ENCODE data around the gene ATP1A2.

ATP1A2 gene

DNA sequence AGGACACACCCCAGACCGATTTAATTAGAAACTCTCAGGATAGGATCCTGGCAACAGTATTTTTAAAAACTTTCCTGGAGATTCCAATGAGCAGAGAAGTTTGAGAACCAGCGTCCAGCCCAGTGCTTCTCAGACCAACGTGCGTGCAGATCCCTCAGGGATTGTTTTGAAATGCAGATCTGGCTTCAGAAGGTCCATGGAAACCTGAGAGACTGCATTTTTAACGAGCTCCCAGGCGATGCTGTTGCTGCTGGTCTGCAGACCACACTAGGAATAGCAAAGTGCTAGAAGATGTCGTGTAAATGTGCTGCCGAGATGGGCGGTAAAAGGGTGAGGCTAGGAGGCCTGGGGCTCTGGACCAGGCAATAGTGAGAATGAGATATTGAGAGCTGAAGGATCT lies 56.4 kb downstream of the ATP1A2 start:
- TF ChIP-seq POLR2A (IDR thresholded peaks at IDR 0.05; ENCODE audit: low read depth, low read length) (no peak), POLR2AphosphoS5 (IDR thresholded peaks at IDR 0.05; ENCODE audit: low read depth, low read length) (no peak), TAF1 (IDR thresholded peaks at IDR 0.05; ENCODE audit: borderline replicate concordance, low read depth, low read length) (no peak)
- DNase-seq (ENCODE audit: insufficient read length) (no peak), FAIRE-seq (no peak)

DNA sequence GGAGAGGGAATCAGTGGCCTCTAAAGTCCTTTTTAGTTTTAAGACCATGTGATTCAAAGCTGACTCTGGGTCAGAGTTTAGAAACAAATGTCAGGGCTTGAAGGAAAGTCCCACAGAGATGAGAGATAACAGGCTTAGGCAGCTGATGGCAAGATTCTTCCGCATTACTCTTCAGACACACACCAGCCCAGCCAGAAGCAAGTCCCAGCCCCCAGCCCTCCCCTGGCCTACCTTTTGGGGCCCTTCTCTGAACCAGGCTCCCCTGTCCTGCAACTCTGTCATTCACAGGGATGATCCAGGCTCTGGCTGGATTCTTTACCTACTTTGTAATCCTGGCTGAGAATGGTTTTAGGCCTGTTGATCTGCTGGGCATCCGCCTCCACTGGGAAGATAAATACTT lies 61.7 kb downstream of the ATP1A2 start:
- no peak for TF ChIP-seq POLR2AphosphoS5 (IDR thresholded peaks at IDR 0.05; ENCODE audit: low read depth, low read length)
- no peak for TF ChIP-seq TAF1 (IDR thresholded peaks at IDR 0.05; ENCODE audit: borderline replicate concordance, low read depth, low read length)
- no peak for TF ChIP-seq POLR2A (IDR thresholded peaks at IDR 0.05; ENCODE audit: low read depth, low read length)
- DNase-seq (ENCODE audit: insufficient read length) (no peak), FAIRE-seq (no peak)

DNA sequence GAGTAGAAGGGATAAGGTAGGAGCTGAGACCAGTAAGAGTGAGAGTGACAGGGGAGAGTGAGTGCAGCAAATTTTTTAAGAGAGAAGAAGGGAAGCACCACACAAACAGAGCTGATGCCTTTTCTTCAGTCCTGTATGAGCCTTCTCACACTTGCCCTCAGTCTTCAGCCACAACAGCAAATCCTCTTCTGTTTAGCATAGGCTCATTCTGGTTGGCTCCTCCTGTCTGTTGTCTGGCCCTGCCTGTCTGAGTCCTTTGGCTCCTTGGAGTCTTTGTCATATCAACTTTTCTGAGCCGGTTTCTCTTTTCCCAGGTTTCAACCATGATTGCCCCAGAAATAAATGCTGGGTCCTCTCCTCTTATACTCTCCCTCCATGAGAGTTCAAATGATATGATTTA lies 62.1 kb downstream of the ATP1A2 start:
- no peak for DNase-seq (ENCODE audit: insufficient read length)
- no peak for FAIRE-seq
- no peak for TF ChIP-seq POLR2A (IDR thresholded peaks at IDR 0.05; ENCODE audit: low read depth, low read length)
- no peak for TF ChIP-seq TAF1 (IDR thresholded peaks at IDR 0.05; ENCODE audit: borderline replicate concordance, low read depth, low read length)
- no peak for TF ChIP-seq POLR2AphosphoS5 (IDR thresholded peaks at IDR 0.05; ENCODE audit: low read depth, low read length)

DNA sequence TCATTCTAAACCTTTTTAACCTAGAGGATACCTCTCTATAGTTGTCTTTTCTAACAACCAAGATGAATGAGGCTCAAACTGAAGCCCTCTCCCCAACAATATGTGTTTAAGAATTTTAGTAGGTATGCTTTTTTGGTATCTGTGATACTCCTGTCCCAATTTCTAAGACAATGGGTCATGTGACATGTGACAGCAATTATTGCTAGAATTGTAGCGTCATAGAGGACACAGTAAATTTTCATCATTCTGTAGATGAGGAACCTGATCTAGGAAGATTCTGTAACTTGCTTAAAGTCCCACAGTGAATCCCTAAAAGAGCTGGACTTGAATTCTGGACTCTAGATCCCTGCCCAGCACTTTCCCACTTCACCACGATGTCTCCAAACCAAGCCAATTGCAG lies 63.2 kb downstream of the ATP1A2 start:
- no peak for FAIRE-seq
- TF ChIP-seq POLR2AphosphoS5 (IDR thresholded peaks at IDR 0.05; ENCODE audit: low read depth, low read length) (no peak), POLR2A (IDR thresholded peaks at IDR 0.05; ENCODE audit: low read depth, low read length) (no peak), TAF1 (IDR thresholded peaks at IDR 0.05; ENCODE audit: borderline replicate concordance, low read depth, low read length) (no peak)
- no peak for DNase-seq (ENCODE audit: insufficient read length)

DNA sequence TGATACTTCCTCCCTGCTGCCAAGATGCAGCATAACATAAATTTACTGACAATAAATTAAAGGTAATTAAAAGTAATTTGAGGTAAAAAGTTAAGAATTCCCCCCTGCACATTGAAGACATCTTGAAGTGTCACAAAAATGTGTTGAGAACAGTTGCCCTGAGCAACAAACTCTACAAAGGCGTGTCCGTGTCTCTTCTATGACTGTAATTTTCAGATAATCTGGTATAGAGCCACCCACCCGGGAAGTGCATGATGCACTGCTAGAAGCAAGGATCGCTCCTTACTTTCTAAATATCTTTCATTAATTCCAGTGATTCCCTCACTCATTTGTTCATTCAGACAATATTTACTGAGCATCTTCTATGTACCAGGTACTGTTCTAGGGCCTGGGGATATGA lies 63.8 kb downstream of the ATP1A2 start:
- no peak for DNase-seq (ENCODE audit: insufficient read length)
- no peak for TF ChIP-seq POLR2AphosphoS5 (IDR thresholded peaks at IDR 0.05; ENCODE audit: low read depth, low read length)
- TF ChIP-seq TAF1 (IDR thresholded peaks at IDR 0.05; ENCODE audit: borderline replicate concordance, low read depth, low read length), result no peak
- no peak for TF ChIP-seq POLR2A (IDR thresholded peaks at IDR 0.05; ENCODE audit: low read depth, low read length)
- no peak for FAIRE-seq

DNA sequence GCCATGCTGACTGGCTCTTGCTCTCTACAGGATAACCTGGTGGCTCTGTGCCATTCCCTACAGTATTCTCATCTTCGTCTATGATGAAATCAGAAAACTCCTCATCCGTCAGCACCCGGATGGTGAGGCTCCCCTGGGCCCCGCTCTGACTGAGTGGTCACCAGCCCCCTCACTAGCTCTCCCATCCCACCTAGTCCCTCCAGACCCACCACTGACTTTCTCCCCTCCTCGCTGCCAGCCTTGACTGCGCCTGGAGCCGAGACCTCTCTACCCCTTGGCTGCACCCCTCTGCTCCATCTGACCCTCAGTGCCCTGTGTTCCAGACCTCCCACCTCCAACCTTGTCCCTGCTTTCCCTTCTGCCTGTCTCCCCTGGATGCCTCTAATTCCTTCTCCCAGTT lies 70.7 kb downstream of the ATP1A2 start:
- FAIRE-seq, result no peak
- no peak for DNase-seq (ENCODE audit: insufficient read length)
- TF ChIP-seq POLR2AphosphoS5 (IDR thresholded peaks at IDR 0.05; ENCODE audit: low read depth, low read length), result no peak
- TF ChIP-seq TAF1 (IDR thresholded peaks at IDR 0.05; ENCODE audit: borderline replicate concordance, low read depth, low read length), result no peak
- no peak for TF ChIP-seq POLR2A (IDR thresholded peaks at IDR 0.05; ENCODE audit: low read depth, low read length)

DNA sequence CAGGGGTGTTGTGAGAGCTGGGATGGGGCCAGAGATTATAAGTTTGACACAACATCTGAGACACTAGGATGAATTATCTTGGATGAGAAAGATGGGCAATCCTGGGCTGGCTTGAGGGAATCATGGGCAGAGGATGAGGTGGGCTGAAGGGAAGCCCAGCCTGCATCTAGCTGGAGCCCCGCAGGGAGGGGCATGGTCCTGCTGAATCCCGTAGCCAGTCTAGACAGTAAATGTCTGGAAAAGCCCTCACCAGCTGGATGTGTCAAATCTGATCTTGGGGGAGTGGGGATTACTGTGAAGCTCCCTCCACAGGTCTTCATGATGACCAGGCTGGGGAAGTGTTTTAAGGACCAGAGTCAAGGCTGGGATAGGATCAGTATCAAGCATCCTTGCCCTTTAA lies 71.2 kb downstream of the ATP1A2 start:
- FAIRE-seq, result no peak
- no peak for TF ChIP-seq POLR2A (IDR thresholded peaks at IDR 0.05; ENCODE audit: low read depth, low read length)
- TF ChIP-seq TAF1 (IDR thresholded peaks at IDR 0.05; ENCODE audit: borderline replicate concordance, low read depth, low read length), result no peak
- TF ChIP-seq POLR2AphosphoS5 (IDR thresholded peaks at IDR 0.05; ENCODE audit: low read depth, low read length), result no peak
- no peak for DNase-seq (ENCODE audit: insufficient read length)

DNA sequence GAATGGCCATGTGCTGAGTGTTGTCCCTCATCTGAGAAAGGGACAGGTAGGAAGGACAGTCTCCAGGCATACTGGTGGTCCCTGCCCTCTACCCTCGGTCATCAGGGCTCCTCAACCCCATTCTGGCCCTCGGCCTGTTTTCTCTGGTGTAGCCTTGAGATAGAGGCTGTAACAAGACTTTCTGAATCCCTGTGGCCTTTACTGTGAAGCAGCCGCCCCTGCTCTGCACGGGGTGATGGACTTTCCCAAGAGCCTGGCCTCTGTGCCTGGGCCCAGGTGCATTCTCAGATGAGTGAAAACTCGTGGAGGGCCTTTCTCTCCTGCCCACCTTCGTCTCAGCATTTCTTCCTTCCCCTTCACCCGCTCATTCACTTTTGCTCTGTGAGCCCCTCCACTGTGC lies 71.8 kb downstream of the ATP1A2 start:
- TF ChIP-seq POLR2AphosphoS5 (IDR thresholded peaks at IDR 0.05; ENCODE audit: low read depth, low read length) (no peak), TAF1 (IDR thresholded peaks at IDR 0.05; ENCODE audit: borderline replicate concordance, low read depth, low read length) (no peak), POLR2A (IDR thresholded peaks at IDR 0.05; ENCODE audit: low read depth, low read length) (no peak)
- FAIRE-seq (no peak), DNase-seq (ENCODE audit: insufficient read length) (no peak)

DNA sequence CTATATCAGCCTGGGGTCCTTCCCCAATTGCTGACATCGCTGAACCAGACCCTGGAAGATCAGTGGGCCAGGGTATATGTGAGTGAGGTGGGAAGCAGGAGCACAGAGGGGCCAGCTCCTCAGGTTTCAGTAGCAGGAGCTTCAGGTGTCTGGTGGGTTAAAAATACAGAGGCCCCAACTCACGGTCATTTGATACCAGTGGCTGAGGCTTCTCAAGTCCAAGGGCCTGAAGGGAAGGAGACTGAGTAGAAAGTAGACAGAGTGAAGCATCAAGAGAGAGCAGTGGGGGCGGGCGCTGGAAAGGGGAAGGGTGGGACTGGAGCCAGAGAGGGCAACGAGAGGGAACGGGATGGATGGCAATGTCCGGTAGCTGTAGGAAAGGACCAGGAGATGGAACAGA lies 72.8 kb downstream of the ATP1A2 start:
- TF ChIP-seq POLR2A (IDR thresholded peaks at IDR 0.05; ENCODE audit: low read depth, low read length) (no peak), POLR2AphosphoS5 (IDR thresholded peaks at IDR 0.05; ENCODE audit: low read depth, low read length) (no peak), TAF1 (IDR thresholded peaks at IDR 0.05; ENCODE audit: borderline replicate concordance, low read depth, low read length) (no peak)
- DNase-seq (ENCODE audit: insufficient read length) (no peak), FAIRE-seq (no peak)

DNA sequence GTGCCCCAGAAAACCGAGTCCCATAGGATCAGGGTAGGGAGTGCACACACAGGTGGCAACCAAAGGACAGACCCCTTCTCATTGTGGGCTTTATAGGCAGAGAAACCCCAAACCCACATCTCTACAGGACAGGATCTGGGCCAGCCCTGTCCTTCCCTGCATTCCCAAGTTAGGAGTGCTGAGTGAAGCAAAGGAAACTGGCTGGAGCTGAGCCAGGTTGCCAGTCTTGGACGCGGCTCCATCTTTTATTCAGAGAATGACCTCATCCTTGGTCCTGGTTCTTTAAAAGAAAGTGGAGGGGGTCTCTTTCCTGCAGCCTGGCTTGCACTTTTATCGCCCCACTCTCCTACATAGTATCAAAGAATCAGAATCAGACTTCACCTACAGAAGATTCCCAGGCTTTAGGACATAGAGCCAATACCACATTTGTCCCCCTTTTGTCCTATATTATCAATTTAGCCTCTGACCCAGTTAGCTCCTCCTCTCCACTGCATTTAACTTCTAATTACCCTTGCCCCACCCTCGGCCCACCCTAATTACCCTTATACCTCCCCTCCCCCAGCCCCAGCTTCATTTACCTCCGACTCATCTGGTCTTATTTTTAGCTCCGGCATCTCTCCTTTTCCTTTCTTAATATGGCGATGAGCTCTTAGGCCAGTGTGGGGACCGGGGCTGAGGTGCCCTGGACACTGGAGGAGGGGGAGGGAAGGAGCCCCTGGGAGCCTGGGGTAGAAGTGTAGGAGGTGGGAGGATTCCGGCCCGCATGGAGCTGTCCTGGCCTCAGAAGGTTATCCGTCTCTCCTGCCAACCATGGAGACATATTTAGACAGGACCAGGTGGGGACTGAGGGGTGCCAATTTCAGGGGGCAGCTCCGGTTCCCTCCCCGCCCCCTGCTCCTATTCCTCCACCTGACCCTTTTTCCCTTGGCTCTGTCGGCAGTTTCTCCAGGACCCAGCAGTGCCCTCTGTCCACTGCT lies 74.4 kb downstream of the ATP1A2 start, which contains the start of gene CASQ1:
Gene CASQ1 (plus strand): TSS at position 927 of the 977 bp plus-strand sequence. CDS start 177 bp downstream, outside the sequence.
- FAIRE-seq (no peak), DNase-seq (ENCODE audit: insufficient read length) (no peak)
- TF ChIP-seq POLR2A (IDR thresholded peaks at IDR 0.05; ENCODE audit: low read depth, low read length), result no peak
- no peak for TF ChIP-seq POLR2AphosphoS5 (IDR thresholded peaks at IDR 0.05; ENCODE audit: low read depth, low read length)
- no peak for TF ChIP-seq TAF1 (IDR thresholded peaks at IDR 0.05; ENCODE audit: borderline replicate concordance, low read depth, low read length)

DNA sequence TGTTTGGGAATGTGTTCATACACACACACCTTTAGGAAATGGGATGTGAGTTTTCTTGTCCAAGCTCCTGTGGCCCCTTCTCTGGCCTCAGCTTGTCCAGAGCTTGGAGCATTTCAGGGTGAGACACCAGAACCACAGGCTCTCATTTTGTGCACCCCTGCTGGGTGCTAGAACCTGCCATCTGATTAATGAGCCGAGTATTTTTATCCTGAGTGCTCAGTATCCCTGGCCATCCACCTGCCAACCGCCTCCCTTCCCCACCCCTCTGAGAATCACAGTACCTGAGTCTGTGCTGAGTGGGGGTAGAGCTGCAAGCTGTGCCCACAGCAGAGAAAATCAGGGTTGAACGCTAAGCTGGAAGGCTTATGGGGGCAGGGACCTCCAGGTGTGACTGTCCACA lies 76.2 kb downstream of the ATP1A2 start:
- FAIRE-seq, result no peak
- no peak for DNase-seq (ENCODE audit: insufficient read length)
- no peak for TF ChIP-seq POLR2AphosphoS5 (IDR thresholded peaks at IDR 0.05; ENCODE audit: low read depth, low read length)
- TF ChIP-seq POLR2A (IDR thresholded peaks at IDR 0.05; ENCODE audit: low read depth, low read length), result no peak
- TF ChIP-seq TAF1 (IDR thresholded peaks at IDR 0.05; ENCODE audit: borderline replicate concordance, low read depth, low read length), result no peak

DNA sequence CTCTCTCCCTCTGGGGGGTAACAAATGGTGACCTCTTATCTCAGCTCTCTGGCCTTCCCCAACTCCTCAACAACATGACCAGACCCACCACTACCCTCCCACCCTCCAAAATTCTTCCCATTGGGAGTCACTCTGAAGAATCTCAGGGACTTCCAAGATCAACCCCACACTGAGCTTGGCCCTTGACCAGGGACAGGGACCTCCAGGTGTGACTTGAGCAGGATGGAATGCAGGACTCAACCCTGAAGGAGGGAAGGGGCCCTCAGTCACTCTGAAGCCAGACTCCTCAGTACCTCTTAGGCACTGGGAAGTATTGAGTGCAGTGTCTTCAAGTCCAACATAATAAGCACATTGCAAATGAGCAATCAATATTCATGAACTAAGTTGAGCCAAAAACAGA lies 76.7 kb downstream of the ATP1A2 start:
- DNase-seq (ENCODE audit: insufficient read length), result no peak
- TF ChIP-seq TAF1 (IDR thresholded peaks at IDR 0.05; ENCODE audit: borderline replicate concordance, low read depth, low read length) (no peak), POLR2AphosphoS5 (IDR thresholded peaks at IDR 0.05; ENCODE audit: low read depth, low read length) (no peak), POLR2A (IDR thresholded peaks at IDR 0.05; ENCODE audit: low read depth, low read length) (no peak)
- no peak for FAIRE-seq
